ENCODE measurements around the gene PLSCR5.
A peak's percentile ranks its signal among the peaks of the same experiment; 100 is the strongest.

The PLSCR5 gene

DNA sequence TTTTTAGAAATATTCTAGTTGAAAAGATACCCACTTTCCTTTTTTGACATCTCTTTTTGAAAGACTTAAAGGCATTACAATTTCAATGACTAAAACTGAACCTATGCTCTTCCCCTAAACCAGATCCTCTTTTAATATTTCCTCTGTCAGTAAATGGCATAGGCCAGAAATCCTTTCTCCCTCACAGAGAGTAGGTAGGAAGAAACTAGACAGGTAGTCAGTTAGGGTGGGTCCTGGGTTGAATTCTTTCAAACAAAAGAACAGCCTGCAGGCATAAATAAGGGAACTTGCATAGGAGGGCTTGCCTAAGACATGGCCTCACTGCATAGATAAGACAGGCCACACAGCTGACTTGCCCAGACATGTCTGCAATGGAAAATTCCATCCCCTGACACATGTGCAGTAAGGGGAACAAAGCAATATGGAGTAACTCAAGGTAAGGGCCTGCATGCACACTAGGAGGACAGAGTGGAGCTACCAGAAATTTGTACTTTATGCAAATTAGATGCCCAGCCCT is 23.1 kb downstream of the PLSCR5 start:
- DNase-seq: no peak

DNA sequence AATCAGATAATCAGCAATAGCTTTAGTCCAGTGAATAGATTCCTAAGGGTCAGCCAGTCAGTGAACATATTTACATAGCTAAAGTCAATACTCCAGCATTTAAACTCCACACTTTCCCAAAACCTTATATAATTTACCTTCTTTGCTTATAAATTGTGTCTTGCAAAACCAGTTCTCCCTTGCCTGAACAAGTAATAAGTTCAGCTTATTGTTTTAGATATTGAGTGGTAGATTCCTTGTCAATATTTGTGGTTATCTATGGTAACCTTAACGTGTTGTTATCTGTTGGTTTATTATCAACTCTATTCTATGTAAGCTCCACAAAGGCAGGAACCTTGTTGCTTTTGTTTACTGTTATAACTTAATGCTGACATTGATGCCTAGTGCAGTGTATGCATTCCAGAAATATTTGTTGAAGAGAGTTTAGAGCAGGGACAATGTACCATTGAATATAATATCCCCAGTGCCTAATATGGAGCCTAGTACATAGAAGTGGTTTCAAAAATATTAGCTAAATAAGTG is 24.0 kb downstream of the PLSCR5 start:
- DNase-seq: no peak

DNA sequence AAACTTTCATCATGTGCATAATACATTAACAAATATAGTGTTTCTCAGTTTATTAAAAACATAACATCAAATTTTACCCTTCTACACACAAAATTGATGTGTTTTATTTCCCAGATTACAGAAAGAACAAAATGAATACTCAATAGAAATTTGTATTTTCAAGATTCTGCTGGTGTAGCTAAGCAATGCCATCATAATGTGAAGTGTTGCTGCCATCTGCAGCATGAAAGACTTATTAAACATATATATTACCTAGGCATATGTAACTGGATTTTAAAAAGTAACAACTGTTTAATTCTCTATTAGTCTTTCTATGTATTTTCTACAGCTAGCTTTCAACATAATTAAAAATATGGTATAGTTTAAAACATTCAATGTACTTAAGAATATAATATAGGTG is 27.5 kb downstream of the PLSCR5 start:
- peak; percentile 13 to 43 for DNase-seq

DNA sequence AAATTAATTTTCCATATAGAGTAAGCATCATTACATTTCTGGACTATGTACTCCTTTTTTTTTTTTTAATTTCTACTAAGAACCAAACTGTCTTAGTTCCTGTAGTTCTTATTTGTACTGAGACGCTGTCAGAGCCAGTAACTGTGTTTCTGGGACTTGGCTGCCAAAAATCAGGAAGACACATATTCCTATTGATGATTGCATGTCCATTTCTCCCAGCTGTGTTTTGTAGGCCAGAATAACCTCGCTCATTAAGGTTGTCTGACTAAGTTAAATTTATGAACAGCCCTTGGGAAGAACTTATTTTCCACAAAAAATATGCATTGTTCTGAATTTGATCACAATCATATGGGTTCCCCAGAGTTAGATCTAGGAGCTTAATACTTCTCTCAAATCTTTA is 29.5 kb downstream of the PLSCR5 start:
- no peak for DNase-seq

DNA sequence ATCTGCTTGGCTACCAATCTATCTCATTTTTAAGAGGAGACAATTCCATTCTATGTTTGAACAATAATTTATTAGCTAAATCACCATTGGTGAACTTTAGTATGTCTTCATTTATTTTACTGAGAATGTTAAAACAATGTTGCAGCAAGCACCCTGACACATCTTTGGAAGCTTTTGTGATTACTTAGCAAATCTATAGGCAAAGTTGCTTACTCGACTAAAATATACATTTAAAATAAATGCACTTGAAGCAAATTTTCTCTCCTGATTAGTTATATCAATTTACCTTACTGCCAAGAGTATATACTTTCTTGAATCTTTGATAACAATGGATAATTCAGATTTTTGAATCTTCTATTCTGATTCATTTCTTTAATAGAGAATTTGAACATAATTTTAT is 31.0 kb downstream of the PLSCR5 start:
- no peak for DNase-seq

DNA sequence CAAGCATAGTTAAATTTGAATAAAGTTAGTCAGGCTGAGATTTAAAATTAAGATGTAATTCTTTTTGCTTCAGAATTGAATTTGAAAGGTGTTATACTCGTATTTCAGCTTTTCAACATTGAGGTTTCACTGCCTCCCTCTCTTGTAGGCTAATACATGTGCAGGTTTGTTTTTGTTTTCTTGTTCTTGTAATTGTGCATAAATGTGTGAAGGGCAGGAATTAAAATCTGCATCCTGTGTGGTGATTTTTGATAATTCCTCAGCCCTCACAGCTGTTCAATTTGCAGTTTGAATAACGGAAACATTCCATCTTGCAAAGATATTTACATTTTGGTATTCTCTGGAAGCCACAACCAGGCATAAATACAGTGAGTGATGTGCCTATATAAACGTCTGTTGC is 35.8 kb downstream of the PLSCR5 start:
- no peak for DNase-seq

DNA sequence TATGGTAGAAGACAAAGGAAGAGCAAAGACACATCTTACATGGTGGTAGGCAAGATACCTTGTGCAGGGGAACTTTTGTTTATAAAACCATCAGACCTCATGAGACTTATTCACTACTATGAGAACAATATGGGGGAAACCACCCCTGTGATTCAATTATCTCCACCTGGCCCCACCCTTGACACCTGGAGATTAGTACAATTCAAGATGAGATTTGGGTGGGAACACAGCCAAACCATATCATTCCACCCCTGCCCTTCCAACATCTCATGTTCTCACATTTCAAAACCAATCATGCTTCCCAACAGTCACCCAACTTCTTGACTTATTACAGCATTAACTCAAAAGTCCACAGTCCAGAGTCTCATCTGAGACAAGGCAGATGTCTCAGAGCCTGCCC is 39.0 kb downstream of the PLSCR5 start:
- DNase-seq: no peak

DNA sequence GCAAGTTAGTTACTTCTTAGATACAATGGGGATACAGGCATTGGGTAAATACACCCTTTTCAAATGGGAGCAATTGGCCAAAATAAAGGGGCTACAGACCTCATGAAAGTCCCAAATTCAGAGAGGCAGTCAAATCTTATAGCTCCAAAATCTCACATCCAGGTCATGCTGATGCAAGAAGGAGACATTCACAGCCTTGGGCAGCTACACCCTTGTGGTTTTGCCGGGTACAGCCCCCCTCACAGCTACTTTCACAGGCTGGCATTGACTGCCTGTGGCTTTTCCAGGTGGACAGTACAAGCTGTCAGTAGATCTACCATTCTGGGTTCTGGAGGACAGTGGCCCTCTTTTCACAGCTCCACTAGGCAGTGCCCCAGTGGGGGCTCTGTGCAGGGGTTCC is 43.3 kb downstream of the PLSCR5 start:
- no peak for DNase-seq

DNA sequence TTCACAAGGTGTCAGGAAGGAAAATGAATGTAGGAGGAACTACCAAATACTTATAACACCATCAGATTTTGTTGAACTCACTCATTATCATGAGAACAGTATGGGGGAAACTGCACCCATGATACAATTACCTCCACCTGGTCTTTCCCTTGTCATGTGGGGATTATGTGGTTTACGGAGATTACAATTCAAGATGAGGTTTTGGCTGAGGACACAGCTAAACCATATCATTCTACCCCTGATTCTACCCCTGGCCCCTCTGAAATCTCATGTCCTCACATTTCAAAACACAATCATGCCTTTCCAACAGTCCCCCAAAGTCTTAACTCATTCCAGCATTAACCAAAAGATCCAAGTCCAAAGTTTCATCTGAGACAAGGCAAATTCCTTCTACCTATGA is 43.7 kb downstream of the PLSCR5 start:
- no peak for DNase-seq

DNA sequence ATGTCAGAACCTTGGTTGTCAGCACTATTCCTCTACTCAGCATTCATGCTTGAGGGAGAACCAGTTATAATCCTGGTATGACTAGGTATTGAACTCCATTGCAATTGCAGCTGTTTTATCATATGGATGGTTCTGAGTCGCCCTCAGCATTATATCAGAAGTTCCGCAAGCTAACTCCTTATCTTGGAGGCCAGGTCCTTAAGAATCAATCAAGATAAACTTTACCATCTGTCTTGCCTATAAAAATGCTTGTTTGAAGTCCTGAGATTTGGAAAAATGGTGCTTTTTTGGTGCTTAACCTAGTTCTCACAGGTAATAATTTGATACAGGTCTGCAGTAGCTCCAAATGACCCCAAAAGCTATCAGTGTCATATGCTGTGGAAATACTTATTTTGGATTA is 44.5 kb downstream of the PLSCR5 start:
- no peak for DNase-seq

DNA sequence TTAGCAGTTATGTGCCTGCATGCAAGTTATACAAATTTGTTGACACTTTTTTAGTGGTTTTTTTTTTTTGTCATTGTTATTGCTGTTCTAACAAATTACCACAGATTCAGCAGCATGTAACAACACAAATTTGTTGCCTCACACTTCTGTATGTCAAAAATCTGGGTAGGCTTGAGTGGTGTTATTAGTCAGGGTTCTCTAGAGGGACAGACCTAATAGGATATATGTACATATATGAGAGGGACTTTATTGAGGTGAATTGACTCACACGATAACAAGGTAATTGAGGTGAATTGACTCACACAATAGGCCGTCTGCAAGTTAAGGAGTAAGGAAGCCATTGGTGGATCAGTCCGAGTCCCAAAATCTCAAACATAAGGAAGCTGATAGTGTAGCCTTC is 45.8 kb downstream of the PLSCR5 start:
- DNase-seq: no peak

DNA sequence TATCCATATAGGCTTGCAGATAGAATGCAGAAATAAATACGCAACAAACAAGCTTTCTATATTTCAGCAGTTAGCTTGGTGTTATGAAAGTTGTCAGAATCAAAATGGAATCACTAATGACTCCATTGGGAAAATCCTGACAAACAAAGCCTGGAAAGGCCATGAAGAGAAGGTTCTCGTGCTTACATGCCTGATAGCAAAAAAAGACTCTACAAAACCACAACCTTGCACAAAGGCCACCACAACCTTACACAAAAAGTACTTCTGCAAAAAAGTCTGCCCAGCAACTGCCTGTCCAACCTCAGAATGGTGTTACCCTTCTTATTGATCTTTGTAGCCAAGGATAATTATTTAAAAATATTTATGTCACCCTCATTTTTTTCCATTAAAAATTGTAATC is 46.4 kb downstream of the PLSCR5 start:
- no peak for DNase-seq

DNA sequence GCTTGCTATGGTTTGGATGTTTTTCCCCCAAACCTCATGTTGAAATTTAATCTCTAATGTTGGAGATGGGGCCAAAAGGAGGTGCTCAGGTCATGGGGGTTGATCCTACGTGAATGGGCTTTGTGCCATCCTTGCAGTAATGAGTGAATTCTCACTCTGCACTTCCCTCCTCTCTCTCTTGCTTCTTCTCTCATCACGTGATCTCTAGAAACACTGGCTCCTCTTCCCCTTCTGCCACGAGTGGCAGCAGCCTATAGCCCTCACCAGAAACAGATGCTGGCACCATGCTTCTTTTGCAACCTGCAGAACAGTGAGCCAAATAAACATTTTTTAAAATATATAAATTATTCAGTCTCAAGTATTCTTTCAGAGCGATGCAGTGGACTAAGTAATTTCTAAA is 47.4 kb downstream of the PLSCR5 start:
- DNase-seq: no peak

DNA sequence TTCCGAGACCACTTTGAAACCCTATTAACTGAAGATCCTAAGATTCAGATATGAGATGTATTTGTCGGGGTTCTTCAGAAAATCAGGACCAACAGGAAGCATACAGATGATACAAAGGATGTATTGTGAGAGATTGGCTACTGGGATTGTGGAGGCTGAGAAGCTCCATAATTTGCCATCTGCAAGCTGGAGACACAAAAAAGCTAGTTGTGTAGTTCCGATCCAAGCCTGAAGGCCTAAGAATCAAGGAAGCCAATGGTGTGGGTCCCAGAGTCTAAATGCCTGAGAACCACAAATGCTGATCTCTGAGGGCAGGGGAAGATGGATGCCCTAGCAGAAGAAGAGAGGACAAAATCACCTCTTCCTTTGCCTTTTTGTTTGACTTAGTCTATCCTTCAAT is 49.8 kb downstream of the PLSCR5 start:
- no peak for DNase-seq

DNA sequence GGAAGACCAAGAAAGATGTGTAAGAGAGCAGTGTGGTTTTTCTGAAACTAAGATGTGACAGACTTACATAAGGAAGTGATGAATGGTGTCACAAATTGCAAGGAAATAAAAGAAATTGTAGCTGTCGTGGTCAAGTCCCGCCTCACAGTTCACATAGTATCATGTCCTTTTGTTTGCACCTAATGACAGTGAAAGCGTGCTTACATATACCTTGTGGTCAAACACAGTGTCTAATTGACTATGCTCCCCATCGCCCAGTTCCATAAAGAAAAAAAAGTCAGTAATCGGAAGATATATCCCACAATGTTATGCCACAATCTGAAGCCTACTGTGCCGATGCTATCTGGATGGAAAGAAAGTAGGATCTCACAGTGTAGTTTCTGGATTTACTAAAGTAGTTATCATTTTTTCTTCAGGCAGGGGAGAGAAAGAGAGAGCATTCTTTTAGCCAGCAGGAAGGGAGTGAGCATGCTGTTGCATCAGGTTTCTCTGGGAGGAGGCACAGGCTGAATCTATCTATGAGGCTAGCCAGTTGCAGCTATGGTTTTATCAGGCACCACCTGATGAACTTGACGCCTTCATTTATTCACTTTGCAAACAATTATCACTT is 50.9 kb downstream of the PLSCR5 start:
- DNase-seq: no peak

DNA sequence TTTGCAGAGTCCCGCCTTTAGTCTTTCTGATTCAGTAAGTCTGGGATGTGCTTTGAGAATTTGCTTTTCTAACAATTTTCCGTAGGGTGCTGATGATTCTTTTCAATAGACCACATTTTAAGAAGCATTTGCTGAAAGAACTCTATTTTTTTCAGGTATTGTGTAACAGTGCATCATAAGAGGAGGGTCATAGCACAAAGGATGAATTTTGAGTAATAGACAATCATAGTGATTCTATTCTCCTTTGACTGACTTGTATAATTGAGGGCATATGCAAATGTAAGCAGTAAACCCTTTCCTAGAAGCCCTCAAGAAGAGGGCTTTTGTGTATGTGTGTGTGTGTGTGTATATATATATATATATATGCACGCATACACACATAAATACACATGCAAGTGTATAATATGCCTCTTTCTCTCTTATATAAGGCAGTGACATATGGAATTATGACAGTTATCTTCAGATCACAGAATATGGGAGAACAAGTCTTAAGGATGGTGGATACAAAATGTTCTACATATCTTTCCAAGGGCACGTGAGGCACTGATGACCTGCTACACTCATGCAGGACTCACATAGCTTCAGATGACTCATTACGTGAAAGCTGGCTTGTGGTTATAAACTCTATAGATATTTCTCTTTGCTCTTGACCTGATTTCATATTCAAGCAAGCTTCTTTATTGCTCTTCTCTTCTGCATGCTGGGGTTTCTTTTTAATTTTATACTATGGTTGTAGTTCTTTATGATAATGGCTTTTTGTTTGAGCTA is 54.2 kb downstream of the PLSCR5 start:
- no peak for DNase-seq

DNA sequence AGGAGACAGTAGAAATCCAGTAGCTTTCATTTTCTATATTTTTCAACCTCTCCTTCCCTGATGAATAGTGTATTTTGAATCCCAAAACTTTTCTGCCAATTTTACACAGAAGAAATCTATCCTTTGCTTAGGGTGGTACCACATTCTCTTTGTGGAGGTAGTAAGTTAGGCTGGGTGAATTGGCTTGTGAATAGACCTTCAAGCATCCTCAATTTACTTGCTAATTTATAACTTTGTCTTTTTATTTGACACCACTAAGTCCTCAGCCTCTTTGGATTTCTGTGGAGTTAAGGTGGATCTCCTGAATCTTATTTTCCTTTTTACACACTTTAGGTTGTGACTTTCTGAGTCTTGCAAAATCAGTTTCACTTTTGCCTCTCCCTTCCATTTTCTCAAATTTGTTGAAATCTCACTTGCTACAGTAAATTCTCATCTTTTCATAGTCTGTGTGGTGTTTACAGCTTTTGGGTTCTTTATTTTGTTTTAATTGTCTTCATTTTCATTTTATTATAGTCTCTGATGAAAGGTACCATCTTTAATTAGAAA is 55.0 kb downstream of the PLSCR5 start:
- no peak for DNase-seq

DNA sequence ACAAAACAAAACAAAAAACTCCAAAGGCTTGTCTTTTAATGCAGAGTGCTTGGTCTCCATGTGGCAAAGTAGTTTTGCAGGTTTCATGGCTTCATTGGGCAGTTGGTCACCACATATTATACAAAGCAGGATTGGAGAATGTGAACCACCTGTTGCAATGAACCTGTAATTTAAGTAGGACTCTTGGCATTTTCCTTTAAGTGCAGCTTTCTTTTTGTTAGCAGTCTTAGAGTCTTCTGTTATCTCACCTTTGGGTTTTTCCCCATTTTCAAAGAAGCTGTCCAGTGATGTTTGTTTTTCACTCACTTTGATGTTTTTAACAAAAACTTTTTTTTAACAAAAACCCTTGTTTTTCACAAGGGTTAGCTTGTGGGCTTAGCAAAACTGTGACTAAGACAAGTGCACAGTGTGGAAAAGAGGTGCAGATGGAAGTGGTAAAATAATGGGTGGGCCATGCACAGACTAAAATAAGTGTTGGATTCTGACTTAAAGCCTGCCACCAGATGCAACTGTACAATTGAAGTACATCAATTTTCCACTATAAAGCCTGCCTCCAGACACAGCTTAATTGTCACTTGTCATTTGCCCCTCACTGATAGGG is 57.8 kb downstream of the PLSCR5 start:
- DNase-seq: no peak

DNA sequence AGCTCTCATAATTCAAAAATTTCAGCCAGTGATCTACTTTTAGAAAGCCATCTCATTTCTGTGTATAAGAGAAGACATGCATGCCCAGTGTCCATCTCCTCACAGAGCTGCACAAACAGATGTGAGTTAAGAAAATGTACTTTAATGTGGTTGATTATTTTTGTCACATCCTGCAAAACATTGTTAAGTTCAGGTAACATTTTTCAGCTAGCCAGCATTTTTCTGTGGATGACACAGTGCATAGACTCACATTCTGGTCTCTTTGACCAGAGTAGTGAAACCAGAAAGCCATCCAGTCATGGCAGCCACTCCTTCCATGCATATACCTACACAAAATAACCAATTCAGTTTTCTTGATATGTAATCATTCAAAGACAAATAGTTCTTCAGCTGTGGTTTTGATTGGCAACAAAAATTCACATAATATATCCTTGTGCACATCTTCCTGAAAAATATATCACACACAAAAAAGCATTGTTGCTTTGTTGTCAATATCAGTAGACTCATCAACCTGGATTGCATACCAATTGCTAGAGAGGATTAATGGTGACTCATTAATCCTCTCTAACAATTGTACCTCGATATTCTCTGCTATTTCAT is 58.7 kb downstream of the PLSCR5 start:
- DNase-seq: no peak

DNA sequence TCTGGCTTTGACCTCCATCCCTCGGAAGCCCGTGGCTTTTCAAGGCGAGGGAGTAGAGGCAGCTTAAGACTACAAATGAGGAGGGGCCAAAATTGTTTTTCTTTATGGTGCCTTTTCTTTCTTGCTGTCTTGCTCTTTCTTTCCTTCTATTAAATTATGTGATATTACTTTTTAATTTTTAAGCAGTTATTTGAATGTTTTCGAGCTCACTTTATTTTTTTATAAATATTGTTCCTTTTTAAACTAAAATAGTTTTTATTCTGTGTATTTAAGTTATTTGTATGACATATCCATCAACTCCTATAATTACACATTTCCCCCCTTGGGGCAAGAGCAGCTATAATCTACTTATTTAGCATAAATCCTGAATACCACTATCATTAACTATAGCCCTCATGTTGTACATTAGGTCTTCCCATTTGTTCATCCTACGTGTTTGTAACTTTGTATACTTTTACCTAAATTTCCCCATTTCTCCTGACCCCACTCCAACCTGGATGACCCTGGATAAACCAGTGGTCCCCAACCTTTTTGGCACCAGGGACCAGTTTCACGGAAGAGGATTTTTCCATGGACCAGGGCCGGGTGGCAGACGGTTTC is 60.1 kb downstream of the PLSCR5 start:
- no peak for DNase-seq

DNA sequence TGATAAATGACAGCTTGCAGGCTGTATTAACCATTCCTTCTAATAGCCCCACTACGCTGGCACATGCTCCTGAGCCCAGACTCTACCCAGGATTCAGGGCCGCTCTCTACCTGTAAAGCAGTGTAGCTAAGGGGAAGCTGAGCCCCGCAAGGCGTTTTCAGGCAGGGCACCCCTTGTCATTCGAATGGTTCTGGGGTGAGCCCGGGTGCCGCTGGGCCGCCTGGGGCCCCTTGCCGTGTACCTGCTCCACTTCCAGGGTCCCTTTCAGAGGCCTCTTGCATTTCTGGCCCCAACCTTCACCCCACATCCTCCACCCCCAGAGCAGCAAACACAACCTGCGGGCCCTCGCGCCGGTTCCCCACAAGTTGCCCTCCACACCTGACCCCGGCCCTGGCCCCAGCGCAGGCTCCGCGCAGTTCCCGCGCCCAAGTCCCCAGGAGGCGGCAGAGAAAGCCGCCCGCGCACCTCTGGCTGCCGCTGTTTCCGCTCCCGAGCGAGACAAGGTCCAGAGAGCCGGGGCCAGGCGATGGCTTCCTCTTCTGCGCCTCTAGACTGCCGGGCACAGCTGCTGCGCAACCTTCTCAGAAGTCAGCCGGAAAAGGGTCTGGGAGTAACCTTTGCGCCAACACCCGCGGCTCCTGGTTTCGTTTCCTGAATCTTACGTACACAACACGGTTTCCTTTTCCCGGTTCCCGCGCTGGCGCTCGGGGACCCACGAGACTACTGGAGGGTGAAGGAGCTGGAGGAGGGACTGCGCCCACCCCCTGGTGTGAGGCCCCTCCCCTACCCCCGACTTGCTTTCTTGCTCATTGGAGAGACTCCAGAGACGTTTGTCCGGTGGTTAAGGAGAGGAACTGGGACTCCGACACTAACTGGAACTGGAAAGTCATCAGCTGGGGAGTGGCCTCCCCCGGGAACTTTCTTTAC is 60.9 kb downstream of the PLSCR5 start, which contains the start of gene PLSCR1:
Gene PLSCR1 (minus strand): TSS at position 606 of the 927 bp plus-strand sequence. CDS start 8,055 bp downstream, outside the sequence.
- DNase-seq: peak; percentile 73 to 86

Data from CD4-positive, alpha-beta T cell treated with Interleukin-1 beta for 1 hour (primary cell).